ENCODE measurements around the gene CD86.

CD86 gene

DNA sequence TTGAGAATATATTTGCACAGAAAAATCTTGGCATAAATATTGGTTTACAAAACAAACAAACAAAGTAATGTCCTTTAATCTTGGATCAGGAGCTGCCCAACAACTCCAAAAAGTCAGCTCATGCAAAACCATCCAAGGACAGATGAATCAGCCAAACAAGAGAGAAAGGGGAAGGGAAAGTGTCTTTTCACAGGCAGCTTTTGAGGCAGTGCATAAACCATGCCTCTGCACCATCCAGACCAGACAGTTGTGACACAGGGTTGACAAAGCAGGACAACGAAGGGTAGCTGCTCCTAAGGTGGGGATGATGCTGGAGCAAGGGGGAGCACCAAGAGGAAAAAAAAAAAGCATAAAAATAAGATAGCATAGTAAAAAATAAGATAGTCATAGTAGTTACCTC lies 8.7 kb downstream of the CD86 start:
- DNase-seq = no peak

DNA sequence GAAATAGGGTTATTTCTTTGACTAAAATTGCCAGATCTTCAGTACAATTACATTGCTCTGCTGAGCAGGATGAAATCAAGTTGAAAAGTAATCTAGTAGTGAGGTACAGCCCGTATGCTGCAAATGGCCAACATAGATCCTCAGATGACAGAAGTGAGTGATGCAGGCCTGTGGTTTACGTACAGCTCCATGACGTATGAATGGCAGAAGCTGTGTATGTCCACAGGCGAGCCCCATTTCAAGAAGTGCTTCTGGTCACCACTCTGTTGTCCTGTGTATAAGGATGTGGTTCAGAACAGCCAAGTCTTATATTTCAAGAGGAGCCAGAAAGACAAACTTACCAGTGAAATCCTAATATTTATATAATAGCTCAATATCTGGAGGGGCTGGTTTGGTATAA lies 9.2 kb downstream of the CD86 start:
- DNase-seq = no peak

DNA sequence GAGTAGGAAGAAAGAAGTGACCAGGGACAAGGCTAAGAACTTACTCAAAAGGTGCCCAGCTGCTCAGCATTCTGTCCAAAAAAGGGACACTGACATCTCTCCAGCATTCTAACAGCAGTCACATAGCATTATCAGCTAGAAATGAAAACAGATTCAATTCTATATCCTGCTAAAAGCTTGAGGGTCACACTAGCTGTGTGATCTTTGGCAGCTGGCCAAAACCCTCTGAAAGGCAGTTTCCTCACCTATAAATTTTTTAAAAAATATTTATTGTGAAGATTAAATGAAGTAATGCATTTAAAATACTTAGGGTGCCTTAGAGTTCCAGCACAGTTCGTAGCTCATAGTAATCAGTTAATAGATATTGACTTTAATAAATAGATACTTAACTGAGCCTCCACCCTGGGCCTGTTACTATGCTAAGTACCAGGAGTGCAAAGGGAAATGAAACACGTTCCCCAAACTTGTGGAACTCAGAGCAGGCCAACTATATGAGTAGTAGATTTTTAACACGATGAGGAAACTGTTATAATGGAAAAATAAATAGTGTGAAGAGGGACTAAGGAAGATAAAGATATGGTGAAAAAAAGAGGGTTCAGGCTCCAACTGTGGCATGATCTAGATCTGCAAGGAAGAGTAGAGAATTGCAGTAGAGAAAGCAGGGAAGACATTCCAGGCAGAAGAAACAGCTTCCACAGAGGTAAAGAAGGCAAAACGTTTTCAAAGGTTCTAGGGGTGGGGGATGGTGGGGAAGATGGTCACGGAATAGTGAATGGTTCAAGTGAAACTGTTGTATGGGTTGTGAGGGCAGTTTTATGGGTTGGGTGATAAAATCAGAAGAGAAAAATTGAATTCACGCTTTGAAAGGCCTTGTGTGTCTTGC lies 11.4 kb downstream of the CD86 start:
- no peak for DNase-seq

DNA sequence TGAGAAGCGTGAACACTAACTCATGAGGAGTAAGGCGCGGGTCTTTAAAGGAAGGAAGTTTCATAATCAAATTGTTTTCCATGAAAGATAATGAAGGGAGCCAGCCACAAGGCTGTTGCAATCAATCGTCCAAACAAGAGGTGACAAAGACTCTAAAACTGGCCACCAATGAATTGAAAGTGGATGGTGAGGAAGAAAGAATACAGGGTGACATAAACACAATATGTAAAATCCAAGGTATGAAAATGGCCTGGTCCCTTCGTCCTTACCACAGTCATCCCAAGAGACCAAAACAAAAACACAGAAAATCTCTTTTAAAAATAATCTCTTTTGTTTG lies 12.0 kb downstream of the CD86 start:
- no peak for DNase-seq

DNA sequence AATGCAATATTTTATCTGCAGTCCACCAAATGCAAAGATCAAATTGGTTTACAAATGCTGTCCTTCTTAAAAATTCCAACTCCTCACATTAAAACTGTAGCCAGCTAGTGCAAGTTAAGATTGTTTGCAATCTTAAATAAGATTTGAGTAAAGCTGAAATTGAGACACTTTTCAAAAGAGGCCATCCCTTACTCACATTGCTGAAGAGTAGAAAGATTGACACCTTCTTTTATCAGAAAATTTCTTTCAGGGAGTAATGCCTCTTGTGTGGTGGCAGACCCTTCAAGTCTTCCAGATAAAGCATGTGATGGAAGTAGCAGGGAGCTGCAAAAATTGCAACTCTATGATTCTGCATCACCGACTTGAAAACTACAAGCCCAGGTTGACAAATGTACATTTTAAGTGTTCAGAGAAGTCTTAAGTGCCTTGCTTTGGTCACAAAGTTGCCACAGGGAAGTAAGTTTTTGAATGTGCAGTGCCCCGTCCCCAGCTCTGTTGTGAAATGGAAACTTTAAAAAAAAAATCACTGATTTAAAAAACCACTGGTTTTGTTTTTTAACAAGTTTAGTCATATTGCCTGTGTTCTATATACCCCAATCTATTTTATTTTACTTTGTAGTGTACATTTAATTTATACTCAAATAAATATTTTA lies 12.6 kb downstream of the CD86 start:
- DNase-seq = no peak

DNA sequence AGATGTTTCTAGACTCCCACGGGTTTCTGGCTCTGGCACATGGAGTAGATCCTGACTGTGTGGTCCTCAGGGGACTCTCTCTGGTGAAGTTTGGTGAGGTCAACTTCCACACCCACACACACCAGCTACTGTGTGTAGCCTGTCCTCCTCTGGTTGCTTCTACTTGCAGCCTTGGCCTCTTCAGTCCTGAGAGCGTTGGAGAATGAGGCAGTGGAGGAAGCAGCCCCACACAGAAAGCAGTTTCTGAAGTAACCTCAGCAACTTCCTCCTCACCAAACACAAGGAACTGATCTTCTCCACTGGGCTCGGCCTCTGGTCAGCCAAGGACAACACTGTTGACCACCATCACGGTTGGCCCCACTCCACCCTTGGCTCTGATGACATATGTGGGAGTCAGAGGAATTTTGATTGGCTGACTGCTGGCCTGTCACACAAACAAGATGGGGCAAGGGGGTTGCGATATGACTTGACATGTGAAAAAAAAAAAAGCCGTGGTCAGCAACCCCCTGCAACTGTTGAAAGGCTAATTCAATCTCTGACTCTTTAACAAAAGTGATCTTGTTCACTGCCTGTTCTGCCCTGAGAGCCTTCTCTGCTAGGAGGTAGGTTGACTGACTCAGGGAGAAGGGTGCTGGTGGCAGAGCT lies 19.6 kb downstream of the CD86 start:
- DNase-seq = no peak

DNA sequence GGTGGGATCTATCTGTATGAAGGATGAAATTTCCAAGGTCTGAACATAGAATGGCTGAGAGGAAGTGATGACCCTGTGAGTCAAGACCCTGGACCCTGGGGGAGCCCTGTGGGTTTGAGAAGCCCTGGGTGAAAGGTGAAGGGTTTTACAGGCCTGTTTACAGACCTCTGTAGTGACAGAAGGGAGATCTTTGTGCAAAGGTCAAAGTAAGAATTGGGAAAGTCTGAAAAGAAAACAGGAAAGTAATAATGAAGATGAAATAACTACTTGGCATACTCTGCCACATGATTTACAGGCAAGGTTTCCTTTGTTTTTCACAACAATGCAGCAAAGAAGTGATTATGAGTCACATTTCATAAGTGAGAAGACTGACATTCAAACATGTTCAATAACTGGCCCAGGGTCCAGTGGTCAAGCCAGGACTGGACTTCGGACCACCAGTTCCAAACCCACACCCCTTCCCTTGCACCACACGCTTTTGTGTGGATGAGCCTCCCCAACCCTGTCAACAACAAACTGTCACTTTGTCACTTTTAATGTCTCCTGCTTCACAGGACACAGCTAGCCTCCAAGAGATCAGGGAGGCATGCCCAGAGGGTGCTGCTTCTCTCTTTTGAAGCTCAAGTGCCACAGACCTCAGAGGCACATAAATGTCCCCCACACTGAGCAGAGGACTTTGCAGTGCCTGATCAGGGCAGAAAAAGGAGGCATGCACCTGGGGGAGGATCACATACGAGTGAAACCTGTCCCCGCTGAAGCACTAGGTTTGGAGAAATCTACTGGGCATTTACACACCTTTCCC lies 21.5 kb downstream of the CD86 start:
- DNase-seq = no peak

DNA sequence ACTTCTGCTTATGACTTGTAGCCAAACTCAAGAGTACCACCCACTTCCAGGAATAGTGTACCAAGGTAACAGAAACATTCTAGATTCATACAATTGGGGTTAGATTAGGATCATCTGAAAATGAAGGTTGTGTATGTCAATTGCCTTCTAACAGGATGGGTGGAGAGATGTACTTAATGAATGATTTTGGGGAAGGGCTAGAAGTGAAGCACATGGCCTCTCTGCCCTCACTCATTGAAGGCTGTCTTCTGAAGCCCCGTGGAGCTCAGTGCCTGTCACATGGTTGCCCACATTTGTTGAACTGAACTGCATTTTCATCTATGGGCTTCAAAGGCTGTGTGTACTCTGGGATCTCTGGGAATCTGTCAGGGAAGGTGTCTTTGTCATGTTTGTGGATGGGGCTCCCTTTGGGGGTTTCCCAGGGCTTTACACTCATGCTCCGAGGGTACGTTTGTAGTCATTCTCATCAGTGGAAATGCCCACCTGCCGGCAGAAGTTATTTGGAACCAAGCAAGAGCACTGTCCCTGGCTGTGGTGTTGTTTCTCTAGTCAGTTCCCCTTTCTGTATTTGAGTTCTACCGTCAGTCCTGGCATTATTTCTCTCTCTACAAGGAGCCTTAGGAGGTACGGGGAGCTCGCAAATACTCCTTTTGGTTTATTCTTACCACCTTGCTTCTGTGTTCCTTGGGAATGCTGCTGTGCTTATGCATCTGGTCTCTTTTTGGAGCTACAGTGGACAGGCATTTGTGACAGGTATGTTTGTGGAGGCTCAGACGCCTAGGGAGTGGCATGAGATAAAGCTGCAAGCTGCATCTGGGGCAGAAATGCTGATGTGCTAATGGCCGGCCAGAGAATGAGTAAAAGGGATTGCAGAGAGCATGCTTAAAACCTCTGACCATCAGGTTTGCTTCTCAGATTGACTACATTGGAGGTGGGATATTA lies 22.4 kb downstream of the CD86 start:
- no peak for DNase-seq

DNA sequence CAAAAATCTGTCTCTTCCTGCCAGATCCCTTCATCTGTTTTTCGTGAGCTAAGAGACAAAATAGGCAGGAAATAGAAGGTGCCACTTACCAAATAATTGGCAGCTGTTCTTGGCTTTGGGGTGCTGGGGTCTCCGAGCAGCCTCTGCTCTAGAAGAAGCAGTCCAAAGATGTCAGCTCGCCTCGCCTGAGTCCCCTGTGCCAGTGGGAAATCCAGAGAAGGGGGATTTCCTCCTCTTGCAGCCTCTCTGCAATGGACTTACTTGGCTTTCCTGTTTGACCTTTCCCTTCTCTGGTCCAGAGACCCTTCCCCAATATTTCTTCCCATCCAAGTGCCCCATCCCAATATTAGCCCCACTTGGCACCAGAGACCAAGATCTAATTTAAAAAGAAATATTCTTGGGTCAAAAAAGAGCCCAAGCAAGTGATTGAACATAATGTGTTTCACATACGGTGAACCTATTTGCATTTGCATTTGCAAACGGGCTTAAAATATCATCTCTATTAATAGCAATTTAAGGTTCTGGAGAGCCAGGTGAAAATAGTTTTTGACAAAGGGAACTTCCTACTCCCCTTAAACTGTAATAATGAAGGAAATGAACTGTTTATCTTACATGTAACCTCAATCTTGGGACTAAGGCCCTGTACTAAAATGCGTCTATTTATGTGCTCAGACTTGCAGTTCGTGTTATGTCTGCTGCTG lies 23.2 kb downstream of the CD86 start:
- DNase-seq = no peak

DNA sequence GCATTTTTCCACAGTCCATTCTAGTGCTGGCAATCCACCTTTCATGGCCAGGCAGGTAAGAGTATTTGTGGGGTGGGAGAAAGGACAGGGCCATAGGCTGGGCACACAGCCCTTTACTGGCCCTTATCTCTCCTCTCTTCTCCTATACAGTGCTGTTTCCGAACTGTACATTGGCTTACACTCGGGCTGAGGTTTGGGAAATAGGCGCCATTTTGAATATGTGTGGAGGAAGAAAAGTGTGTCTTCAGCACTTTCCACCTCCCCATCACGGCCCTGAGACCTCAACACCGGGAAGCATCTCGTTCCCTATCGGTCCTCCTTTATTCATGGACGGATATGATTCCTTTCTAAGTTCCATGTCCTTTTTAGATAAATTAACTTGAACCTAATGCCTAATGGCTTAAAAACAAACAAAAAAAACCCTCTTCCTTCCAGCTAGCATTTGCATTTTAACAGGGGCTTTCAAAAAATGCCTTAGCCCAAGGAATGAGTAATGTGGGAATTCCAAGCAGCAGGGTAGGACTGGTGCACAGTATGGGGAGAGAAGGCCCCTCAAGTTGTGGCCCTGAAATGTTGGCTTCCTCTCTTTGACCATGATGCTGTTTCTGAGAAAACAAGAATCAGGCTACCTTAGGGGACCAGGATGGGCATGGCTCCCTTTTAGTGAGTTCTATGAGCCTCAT lies 24.5 kb downstream of the CD86 start:
- DNase-seq = no peak

DNA sequence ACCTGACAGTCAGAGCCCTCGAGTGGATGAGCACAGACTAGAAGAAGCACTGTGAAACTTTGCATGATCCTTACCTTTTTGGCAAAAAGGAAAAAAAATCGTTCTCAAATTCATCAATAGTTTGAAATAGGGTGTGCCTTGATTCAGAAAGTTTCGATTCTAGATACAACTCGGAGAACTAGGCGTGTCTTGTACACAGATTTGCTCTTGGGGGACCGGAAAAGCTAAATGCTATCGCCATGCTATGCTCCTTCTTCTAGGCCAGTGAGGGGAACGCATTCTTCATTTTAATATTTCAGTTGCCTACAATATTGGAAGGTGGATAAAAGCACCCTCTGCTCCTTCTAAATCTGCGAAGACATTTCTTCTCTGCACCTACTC lies 25.0 kb downstream of the CD86 start:
- DNase-seq = no peak

DNA sequence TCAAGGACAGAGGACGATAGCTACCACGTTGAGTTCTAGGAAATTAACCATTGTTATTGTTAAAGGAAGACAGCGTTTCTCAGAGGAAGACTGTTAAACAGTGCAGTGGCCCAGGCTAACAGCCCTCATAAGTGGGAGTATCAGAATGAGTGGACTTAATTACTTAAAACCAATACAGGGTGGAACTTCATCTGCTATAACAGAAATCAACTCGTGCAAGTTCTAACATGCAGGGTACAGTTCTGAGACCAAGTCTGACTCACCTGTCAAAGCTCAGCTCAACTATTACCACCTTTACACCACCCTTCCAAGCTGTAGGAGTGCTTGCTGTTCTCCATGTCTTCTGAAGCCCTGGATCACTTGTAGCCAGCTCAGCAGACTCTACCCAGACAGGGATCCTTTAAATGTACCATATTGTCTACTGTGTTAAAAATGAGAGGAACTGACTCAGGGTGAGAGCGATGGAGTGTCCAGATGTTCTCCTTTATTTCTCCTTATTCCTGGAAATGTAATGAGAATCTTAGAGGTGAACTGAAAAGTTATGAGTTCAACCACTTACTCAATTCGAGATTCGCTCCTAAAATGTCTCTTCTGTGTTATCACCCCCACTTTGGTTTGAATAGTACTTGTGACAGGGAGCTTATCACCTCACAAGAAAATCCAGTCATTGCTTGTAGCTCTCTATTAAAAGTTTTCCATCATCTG lies 26.5 kb downstream of the CD86 start:
- no peak for DNase-seq

DNA sequence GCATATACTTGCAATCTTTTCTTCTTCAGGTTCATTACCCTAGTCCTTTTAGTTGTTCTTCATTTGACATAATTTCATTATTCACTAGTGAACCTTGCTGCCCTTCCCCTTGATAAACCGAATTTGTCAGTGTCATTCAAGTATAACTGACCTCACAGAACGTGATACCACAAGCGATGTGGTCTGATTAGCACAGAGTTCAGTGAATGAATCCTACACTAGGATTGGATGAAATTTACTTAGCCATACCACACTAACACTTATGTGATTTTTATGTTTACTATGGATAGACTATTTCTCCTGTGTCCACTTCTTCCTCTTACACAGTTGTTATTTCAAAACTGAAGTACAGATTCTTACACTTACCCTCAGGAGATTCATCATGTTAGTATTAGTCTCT lies 27.2 kb downstream of the CD86 start:
- DNase-seq = no peak

DNA sequence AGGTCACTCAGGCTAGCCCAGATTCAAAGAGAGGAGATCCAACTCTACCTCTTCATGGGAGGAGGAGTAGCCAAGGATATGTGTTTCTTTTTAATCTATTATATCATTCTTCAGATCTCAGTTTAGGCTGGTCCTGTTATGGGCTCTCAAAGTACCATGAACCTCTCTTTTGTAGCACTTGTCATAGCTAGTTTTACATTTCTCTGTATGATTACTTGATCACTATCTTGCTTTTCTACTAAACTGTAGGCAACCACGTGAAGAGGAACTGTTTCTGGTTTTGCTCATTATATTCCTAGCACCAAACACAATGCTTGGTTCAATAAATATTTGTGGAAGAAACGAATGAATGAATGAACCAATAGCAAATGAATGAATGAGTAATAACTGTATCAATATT lies 29.6 kb downstream of the CD86 start:
- DNase-seq = no peak

DNA sequence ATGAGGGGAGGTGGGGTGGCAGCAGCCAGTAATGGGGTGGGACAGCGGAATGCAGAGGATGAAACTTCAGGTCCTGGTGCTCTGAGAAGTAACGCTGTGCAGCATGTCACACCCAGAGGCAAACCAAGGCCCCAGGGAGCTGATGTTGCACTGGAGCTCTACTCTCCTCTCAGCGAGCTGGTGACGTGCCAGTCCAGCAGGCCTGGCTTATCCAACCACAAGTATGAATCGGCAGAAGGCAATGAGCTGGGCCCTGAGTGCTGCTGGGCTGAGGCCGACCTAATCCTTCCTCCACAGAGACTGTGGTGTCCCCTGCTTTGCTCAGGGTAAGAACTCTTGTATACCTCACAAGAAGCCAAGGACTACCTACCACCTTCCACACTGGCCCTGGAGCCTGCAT lies 30.5 kb downstream of the CD86 start:
- no peak for DNase-seq

DNA sequence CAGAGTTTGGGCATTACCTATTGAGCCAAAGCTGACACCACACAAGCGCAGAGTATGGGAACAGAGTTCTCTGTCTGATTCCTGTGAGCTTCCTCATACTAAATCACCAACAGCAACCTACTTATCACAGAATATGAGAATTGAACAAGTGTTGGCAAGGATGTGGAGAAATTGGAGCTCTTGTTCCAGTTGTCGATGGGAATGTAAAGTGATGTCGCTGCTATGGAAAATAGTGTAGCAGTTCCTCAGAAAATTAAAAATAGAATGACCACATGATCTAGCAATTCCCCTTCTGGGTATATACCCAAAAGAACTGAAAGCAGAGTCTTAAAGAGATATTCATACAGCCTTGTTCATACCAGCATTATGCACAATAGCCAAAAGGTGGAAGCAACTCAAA lies 33.4 kb downstream of the CD86 start:
- no peak for DNase-seq

DNA sequence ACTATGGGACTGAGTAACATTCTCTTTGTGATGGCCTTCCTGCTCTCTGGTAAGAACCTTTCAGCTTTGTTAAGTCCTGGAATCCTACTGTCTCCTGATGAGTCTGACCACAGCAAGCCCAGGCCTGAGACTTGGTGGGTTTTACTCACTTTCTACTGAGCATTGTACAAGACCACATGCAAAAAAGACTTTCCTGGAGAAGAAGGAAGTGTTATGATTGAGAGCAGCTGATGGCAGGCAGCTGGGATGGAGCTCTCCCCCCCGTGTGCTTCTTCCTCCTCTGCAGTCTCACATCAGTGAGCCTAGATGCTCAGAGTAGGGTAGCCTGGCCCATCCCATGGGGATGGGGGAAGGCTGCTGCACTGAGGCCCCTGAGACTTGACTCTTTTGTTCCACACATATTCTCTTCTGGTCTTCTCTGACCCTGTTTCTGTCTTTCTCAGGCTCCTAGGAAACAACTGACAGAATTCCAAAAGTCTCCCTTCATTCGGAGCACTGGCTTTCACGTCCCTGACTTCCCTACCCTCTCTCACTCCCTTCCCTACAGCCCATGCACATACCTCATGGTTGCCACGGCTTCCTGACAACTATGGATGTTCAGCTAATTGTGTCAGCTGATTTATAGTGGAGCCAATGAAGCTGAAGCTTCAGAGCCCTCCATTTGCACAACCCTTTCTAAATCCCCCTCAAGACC lies 36.6 kb downstream of the CD86 start:
- DNase-seq = no peak

DNA sequence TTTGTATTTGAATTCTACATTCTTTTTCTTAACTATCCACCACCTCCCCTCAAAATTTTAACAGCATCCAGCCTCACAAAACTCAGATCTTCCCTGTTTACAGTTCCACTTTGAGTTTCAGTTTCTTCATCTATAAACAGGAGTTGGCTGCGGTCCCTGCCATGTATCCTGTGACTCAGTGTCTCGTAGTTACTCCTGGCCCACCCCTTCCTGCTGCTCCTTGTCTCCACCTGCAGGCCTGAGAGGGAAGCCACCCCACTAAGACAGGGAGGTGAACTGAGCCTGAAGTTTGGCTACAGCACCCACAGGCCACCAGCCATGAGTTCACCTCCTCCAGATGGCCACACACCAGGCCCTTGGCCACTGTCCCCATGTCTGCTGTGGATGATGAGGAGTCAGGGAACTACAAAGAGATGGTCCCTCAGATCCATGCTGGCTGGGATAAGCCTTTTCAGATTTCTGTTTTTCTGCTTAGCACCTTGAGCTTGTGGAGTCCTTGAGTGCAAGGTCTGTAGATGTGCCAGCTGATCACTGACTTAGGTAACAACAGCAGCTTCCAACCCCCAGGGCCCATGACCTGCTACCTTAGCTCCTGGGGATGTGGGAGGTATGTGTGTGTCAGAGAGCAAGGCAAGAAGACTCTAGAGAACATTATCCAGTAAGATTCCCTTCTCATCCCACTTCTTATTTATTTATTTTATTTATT lies 37.5 kb downstream of the CD86 start:
- DNase-seq = peak; percentile 29

DNA sequence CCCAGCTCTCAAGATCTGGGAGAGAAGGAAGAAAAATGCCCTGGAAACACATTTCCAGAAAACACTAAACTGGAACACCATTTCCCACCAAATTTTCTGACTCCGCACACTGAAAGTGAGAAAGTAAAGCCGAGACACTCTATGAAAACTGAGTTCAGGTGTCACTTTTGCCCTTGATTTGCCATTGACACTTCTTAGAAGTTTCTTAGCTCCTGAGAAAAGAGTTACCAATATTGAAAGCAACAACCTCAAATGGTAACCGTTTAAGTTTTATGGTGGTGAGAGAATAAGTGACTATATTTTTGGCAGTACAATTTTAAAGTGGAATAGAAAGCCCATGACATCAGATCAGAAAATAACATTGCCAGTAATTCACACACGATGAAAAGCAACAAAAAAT lies 39.0 kb downstream of the CD86 start:
- no peak for DNase-seq

Measured in CD4-positive, alpha-beta T cell treated with Interleukin-17A for 4 hours (primary cell).